ENCODE results near the gene WFDC8.

DNA sequence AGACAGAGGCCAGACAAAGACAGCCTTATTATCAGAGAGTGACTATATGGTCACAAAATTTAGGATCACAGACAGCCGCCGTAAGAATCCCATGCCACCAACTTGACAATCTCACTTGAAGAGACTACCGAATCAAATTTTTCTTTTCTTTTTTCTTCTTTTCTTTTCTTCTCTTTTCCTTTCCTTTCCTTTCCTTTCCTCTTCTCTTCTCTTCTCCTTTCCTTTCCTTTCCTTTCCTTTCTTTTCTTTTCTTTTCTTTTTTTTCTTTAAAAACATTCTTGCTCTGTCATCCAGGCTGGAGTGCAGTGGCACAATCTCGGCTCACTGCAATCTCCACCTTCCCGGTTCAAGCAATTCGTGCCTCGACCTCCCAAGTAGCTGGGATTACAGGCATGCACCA is 30.7 kb downstream of the WFDC8 start:
- TF ChIP-seq EZH2phosphoT487 (IDR thresholded peaks at IDR 0.05; ENCODE audit: borderline replicate concordance, low read length) = no peak
- TF ChIP-seq, protein P1, sequence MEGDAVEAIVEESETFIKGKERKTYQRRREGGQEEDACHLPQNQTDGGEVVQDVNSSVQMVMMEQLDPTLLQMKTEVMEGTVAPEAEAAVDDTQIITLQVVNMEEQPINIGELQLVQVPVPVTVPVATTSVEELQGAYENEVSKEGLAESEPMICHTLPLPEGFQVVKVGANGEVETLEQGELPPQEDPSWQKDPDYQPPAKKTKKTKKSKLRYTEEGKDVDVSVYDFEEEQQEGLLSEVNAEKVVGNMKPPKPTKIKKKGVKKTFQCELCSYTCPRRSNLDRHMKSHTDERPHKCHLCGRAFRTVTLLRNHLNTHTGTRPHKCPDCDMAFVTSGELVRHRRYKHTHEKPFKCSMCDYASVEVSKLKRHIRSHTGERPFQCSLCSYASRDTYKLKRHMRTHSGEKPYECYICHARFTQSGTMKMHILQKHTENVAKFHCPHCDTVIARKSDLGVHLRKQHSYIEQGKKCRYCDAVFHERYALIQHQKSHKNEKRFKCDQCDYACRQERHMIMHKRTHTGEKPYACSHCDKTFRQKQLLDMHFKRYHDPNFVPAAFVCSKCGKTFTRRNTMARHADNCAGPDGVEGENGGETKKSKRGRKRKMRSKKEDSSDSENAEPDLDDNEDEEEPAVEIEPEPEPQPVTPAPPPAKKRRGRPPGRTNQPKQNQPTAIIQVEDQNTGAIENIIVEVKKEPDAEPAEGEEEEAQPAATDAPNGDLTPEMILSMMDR (IDR thresholded peaks at IDR 0.05; ENCODE audit: low read depth, low read length, poor library complexity, severe bottlenecking) = no peak

All from DOHH2 (cell line).